Natural killer cell (primary cell): Measurements from ENCODE around the gene ABCB9. TPM values are rescaled to one million over a fixed set of nuclear protein-coding genes. Genes with fewer than 3 reads are reported as not detected.

Experiments used
- ATAC-seq, 3 donors: fragments of 150-1000 bp in 2 of 3; fragments of 200-7000 bp in 1 of 3; cut with Tn5 transposase; 1 replicate in 1 of 3; 2 replicates in 2 of 3; pipeline ENCODE4 v1.10.0; 2021; ENCODE audit warnings: mild to moderate bottlenecking in 2 of 3, moderate library complexity in 2 of 3
- DNase-seq, 2 donors: peaks; one replicate each; pipeline versions ENCODE4 v3.0.0 to v3.0.0-alpha.2; 2013 to 2021; ENCODE audit warnings: mixed read lengths in 1 of 2
- H3K27ac ChIP-seq: one replicate; pipeline ENCODE4 v1.5.1; 2013; ENCODE audit warnings: mild to moderate bottlenecking, low read length
- H3K27me3 ChIP-seq: one replicate; pipeline ENCODE4 v1.6.1; 2013; ENCODE audit warnings: low read length; ENCODE audit not compliant: control insufficient read depth, insufficient read depth
- H3K36me3 ChIP-seq: one replicate; pipeline ENCODE4 v1.6.1; 2013; ENCODE audit warnings: low read length; ENCODE audit not compliant: control insufficient read depth, insufficient read depth
- H3K4me1 ChIP-seq: one replicate; pipeline ENCODE4 v1.6.1; 2013; ENCODE audit warnings: low read length; ENCODE audit not compliant: control insufficient read depth, insufficient read depth
- H3K4me3 ChIP-seq: one replicate; pipeline ENCODE4 v1.5.1; 2013; ENCODE audit warnings: low read length
- H3K9me3 ChIP-seq: one replicate; pipeline ENCODE4 v1.6.1; 2013; ENCODE audit warnings: low read length; ENCODE audit not compliant: control insufficient read depth, insufficient read depth
- H3K27ac Mint-ChIP-seq, 2 donors: one replicate each; pipeline ENCODE4 v1.8.0; 2022; ENCODE audit warnings: mild to moderate bottlenecking in 2 of 2, mixed read lengths in 2 of 2, moderate library complexity in 1 of 2
- H3K27me3 Mint-ChIP-seq, 2 donors: one replicate each; pipeline ENCODE4 v1.8.0; 2022; ENCODE audit warnings: low read depth in 2 of 2, mixed read lengths in 2 of 2
- H3K36me3 Mint-ChIP-seq: one replicate; pipeline ENCODE4 v1.8.0; 2022; ENCODE audit warnings: mixed read lengths
- H3K4me1 Mint-ChIP-seq, 2 donors: one replicate each; pipeline ENCODE4 v1.8.0; 2022; ENCODE audit warnings: mixed read lengths in 2 of 2
- H3K4me3 Mint-ChIP-seq: one replicate; pipeline ENCODE4 v1.8.0; 2022; ENCODE audit warnings: mild to moderate bottlenecking, moderate library complexity, mixed read lengths
- H3K9me3 Mint-ChIP-seq, 2 donors: one replicate each; pipeline ENCODE4 v1.8.0; 2022; ENCODE audit warnings: mixed read lengths in 2 of 2
- CTCF ChIP-seq: fragments of 200-600 bp; IDR thresholded peaks from one replicate; pipeline ENCODE4 v1.8.0; 2022; ENCODE audit warnings: antibody characterized with exemption
- WGBS: methylation state at CpG from one replicate; pipeline ENCODE4 v1.1.7; 2013; ENCODE audit warnings: missing lambda C conversion rate; ENCODE audit not compliant: insufficient coverage; 5-methylcytosine and 5-hydroxymethylcytosine counted together
- intact Hi-C: fragments of 100-400 bp; cut with micrococcal nuclease; formaldehyde crosslinking; loops from one replicate; pipeline ENCODE4 v1.14.2; 2022
- total RNA-seq, 4 donors: library from RNA; stranded (reverse); fragments of 120-200 nt in 1 of 4; gene quantifications; one replicate each; pipeline versions ENCODE4 v1.2.3 to v1.2.4, GENCODE V29; 2013 to 2022

Gene ABCB9
- total RNA-seq, 3 donors from 2014 or later (not counting 1 experiment from before 2014, with no cell fraction given) = 2.4 to 4.0 (median 3.3) TPM

- no peak overlapping the region for H3K4me3 Mint-ChIP-seq
- Histone ChIP-seq H3K9me3 (no peaks in the 10 kb centered on the region), H3K4me3 (no peak overlapping the region), H3K4me1 (peaks cover 6% of the 10 kb centered on the region), H3K27ac (no peak overlapping the region), H3K36me3 (no peaks in the 10 kb centered on the region), H3K27me3 (no peaks in the 10 kb centered on the region)
- H3K9me3 Mint-ChIP-seq = no peaks in the 10 kb centered on the region
- 100% methylated on average over 2 of the region's 2 CpGs for WGBS
- peaks cover 0 to 7% of the 10 kb centered on the region in 2 donors for H3K4me1 Mint-ChIP-seq
- no peak overlapping the region for H3K27ac Mint-ChIP-seq
- ATAC-seq (no peak), DNase-seq (no peak)
- intact Hi-C loops = no loop called here
- no peak for TF ChIP-seq CTCF
- no peaks in the 10 kb centered on the region for H3K36me3 Mint-ChIP-seq
- no peaks in the 10 kb centered on the region for H3K27me3 Mint-ChIP-seq
Observed at GRCh38 chr12:122956035-122956434, 10.2 kb downstream of the ABCB9 start.

- no peak overlapping the region for H3K27ac ChIP-seq
- H3K36me3 ChIP-seq = no peaks in the 10 kb centered on the region
- H3K4me1 Mint-ChIP-seq = peaks cover 0 to 7% of the 10 kb centered on the region in 2 donors
- H3K4me1 ChIP-seq = peaks cover 6% of the 10 kb centered on the region
- intact Hi-C loops = no loop called here
- H3K4me3 Mint-ChIP-seq = no peak overlapping the region
- DNase-seq (no peak), ATAC-seq (no peak)
- no peaks in the 10 kb centered on the region for H3K27me3 ChIP-seq
- H3K4me3 ChIP-seq = no peak overlapping the region
- no peaks in the 10 kb centered on the region for H3K27me3 Mint-ChIP-seq
- no peaks in the 10 kb centered on the region for H3K9me3 Mint-ChIP-seq
- WGBS = 90% methylated on average over 8 of the region's 8 CpGs
- H3K9me3 ChIP-seq = no peaks in the 10 kb centered on the region
- no peak overlapping the region for H3K27ac Mint-ChIP-seq
- TF ChIP-seq CTCF = no peak
- H3K36me3 Mint-ChIP-seq = no peaks in the 10 kb centered on the region
Observed at GRCh38 chr12:122955156-122955555, 11.1 kb downstream of the ABCB9 start.

GRCh38 chr12:122951979-122952892, 14.0 kb downstream of the ABCB9 start:
- H3K4me1 ChIP-seq = peaks cover 19% of the 10 kb centered on the region
- peak; percentile 86 for TF ChIP-seq CTCF
- 67% methylated on average over 12 of the region's 12 CpGs for WGBS
- Mint-ChIP-seq H3K4me3 (no peak overlapping the region), H3K27ac (no peak overlapping the region), H3K4me1 (peaks cover 16 to 18% of the 10 kb centered on the region in 2 donors), H3K36me3 (no peaks in the 10 kb centered on the region), H3K27me3 (no peaks in the 10 kb centered on the region), H3K9me3 (no peaks in the 10 kb centered on the region)
- intact Hi-C loops = loop anchor here (1.0 to 5.0 kb wide), 3 partner anchors 70 to 159 kb away; no protein-coding TSS in a partner anchor
- H3K27me3 ChIP-seq = no peaks in the 10 kb centered on the region
- DNase-seq = peak; percentile 67 to 88
- no peaks in the 10 kb centered on the region for H3K36me3 ChIP-seq
- no peaks in the 10 kb centered on the region for H3K9me3 ChIP-seq
- ATAC-seq = peak; percentile 94 to 100 (median 97)
- H3K4me3 ChIP-seq = no peak overlapping the region
- no peak overlapping the region for H3K27ac ChIP-seq
